GM23338 (cell line): ENCODE measurements around the gene JAM3.

Experiments
- CREB1 ChIP-seq: fragments of 250-450 bp; sonication (Bioruptor Pico); IDR thresholded peaks from 2 replicates; pipeline ENCODE4 v1.5.0; 2020; ENCODE audit warnings: low read depth, mild to moderate bottlenecking, moderate library complexity
- EZH2 ChIP-seq: fragments of 200-600 bp; sonication (generic); IDR thresholded peaks from one replicate; pipeline ENCODE4 v1.8.0; 2017; ENCODE audit warnings: antibody characterized with exemption, mild to moderate bottlenecking, low read depth; ENCODE audit not compliant: unreplicated experiment
- POLR2AphosphoS5 ChIP-seq: IDR thresholded peaks from 2 replicates; pipeline ENCODE4 v1.6.1; 2016; ENCODE audit warnings: antibody characterized with exemption, low read depth
- TF ChIP-seq, protein P1 (sequence below), 2 experiments: fragments of 200-600 bp in 1 of 2; sonication (generic) in 1 of 2; conservative IDR thresholded peaks; 2 replicates each; pipeline versions ENCODE4 v1.5.1 to v1.6.1; 2016 to 2017; ENCODE audit warnings: antibody characterized with exemption in 2 of 2, low read depth in 2 of 2, mild to moderate bottlenecking in 2 of 2, moderate library complexity in 1 of 2
- TF ChIP-seq, protein P2 (sequence below): fragments of 250-450 bp; sonication (Bioruptor Pico); IDR thresholded peaks from 2 replicates; pipeline ENCODE4 v1.5.0; 2020; ENCODE audit warnings: mild to moderate bottlenecking, moderate library complexity

DNA sequence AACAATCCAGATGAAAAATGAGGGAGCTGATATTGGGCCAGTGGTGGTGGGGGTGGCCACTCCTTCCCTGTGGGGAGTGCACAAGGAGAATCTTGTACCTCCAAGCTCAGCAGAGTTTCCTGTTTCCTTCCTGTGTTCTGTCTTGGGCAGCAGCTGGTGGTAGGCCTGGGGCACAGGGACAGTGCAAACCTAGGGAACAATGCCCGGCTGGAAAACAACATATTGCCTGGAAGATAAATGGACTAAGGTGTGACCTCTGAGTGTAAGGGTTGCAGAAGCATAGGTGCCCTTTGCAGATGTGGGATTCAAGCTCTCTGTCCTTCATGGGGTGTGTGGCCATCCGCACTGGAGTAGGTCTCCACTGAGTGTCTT, 5.8 kb upstream of the JAM3 start:
- no peak for TF ChIP-seq CREB1
- TF ChIP-seq, protein P1, sequence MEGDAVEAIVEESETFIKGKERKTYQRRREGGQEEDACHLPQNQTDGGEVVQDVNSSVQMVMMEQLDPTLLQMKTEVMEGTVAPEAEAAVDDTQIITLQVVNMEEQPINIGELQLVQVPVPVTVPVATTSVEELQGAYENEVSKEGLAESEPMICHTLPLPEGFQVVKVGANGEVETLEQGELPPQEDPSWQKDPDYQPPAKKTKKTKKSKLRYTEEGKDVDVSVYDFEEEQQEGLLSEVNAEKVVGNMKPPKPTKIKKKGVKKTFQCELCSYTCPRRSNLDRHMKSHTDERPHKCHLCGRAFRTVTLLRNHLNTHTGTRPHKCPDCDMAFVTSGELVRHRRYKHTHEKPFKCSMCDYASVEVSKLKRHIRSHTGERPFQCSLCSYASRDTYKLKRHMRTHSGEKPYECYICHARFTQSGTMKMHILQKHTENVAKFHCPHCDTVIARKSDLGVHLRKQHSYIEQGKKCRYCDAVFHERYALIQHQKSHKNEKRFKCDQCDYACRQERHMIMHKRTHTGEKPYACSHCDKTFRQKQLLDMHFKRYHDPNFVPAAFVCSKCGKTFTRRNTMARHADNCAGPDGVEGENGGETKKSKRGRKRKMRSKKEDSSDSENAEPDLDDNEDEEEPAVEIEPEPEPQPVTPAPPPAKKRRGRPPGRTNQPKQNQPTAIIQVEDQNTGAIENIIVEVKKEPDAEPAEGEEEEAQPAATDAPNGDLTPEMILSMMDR (conservative IDR thresholded peaks at IDR 0.05; ENCODE audit: low read depth in 2 of 2) = no peak
- TF ChIP-seq POLR2AphosphoS5 = no peak
- TF ChIP-seq EZH2 = no peak
- TF ChIP-seq, protein P2, sequence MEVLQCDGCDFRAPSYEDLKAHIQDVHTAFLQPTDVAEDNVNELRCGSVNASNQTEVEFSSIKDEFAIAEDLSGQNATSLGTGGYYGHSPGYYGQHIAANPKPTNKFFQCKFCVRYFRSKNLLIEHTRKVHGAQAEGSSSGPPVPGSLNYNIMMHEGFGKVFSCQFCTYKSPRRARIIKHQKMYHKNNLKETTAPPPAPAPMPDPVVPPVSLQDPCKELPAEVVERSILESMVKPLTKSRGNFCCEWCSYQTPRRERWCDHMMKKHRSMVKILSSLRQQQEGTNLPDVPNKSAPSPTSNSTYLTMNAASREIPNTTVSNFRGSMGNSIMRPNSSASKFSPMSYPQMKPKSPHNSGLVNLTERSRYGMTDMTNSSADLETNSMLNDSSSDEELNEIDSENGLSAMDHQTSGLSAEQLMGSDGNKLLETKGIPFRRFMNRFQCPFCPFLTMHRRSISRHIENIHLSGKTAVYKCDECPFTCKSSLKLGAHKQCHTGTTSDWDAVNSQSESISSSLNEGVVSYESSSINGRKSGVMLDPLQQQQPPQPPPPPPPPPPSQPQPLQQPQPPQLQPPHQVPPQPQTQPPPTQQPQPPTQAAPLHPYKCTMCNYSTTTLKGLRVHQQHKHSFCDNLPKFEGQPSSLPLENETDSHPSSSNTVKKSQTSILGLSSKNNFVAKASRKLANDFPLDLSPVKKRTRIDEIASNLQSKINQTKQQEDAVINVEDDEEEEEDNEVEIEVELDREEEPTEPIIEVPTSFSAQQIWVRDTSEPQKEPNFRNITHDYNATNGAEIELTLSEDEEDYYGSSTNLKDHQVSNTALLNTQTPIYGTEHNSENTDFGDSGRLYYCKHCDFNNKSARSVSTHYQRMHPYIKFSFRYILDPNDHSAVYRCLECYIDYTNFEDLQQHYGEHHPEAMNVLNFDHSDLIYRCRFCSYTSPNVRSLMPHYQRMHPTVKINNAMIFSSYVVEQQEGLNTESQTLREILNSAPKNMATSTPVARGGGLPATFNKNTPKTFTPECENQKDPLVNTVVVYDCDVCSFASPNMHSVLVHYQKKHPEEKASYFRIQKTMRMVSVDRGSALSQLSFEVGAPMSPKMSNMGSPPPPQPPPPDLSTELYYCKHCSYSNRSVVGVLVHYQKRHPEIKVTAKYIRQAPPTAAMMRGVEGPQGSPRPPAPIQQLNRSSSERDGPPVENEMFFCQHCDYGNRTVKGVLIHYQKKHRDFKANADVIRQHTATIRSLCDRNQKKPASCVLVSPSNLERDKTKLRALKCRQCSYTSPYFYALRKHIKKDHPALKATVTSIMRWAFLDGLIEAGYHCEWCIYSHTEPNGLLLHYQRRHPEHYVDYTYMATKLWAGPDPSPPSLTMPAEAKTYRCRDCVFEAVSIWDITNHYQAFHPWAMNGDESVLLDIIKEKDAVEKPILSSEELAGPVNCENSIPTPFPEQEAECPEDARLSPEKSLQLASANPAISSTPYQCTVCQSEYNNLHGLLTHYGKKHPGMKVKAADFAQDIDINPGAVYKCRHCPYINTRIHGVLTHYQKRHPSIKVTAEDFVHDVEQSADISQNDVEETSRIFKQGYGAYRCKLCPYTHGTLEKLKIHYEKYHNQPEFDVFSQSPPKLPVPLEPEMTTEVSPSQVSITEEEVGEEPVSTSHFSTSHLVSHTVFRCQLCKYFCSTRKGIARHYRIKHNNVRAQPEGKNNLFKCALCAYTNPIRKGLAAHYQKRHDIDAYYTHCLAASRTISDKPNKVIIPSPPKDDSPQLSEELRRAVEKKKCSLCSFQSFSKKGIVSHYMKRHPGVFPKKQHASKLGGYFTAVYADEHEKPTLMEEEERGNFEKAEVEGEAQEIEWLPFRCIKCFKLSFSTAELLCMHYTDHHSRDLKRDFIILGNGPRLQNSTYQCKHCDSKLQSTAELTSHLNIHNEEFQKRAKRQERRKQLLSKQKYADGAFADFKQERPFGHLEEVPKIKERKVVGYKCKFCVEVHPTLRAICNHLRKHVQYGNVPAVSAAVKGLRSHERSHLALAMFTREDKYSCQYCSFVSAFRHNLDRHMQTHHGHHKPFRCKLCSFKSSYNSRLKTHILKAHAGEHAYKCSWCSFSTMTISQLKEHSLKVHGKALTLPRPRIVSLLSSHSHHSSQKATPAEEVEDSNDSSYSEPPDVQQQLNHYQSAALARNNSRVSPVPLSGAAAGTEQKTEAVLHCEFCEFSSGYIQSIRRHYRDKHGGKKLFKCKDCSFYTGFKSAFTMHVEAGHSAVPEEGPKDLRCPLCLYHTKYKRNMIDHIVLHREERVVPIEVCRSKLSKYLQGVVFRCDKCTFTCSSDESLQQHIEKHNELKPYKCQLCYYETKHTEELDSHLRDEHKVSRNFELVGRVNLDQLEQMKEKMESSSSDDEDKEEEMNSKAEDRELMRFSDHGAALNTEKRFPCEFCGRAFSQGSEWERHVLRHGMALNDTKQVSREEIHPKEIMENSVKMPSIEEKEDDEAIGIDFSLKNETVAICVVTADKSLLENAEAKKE = no peak
